Hematopoietic multipotent progenitor cell treated with erythropoietin and hydrocortisone succinate and interleukin-3 and kit ligand, for 4 days (in vitro differentiated cells): Measurements from ENCODE around the gene GNMT.
"Not testable (repeated sequence)": the region's sequence is repeated elsewhere in the genome, so short reads cannot be mapped to it uniquely, and the experiment has no call there.

ENCODE experiments used
- DNase-seq: peaks from one replicate; pipeline ENCODE4 v3.0.0-alpha.2; 2015

GNMT gene

GRCh38 chr6:42978839-42979522 is 18.4 kb downstream of the GNMT start, which contains the start of gene PEX6:
Gene PEX6 (minus strand): TSS chr6:42979181. CDS start chr6:42979150, 31 bp downstream.
- DNase-seq: peak; percentile 98

- DNase-seq: peak; percentile 56
These were observed 19.1 kb downstream of the GNMT start for GRCh38 chr6:42979523-42980177.

- DNase-seq: no peak
These were observed 21.3 kb downstream of the GNMT start for GRCh38 chr6:42981836-42982235.

- peak; percentile 100 for DNase-seq
These were observed 23.7 kb downstream of the GNMT start, which contains the start of gene PPP2R5D for GRCh38 chr6:42984001-42984923. Gene PPP2R5D (plus strand): TSS chr6:42984570. CDS start chr6:42984678, 108 bp downstream.

GRCh38 chr6:42984924-42985475 is 24.4 kb downstream of the GNMT start:
- peak; percentile 45 for DNase-seq

GRCh38 chr6:42987533-42988451 is 27.2 kb downstream of the GNMT start:
- no peak for DNase-seq

- no peak for DNase-seq
These were observed 28.0 kb downstream of the GNMT start for GRCh38 chr6:42988486-42989020.

GRCh38 chr6:42989923-42990322 is 29.4 kb downstream of the GNMT start:
- no peak for DNase-seq

GRCh38 chr6:42993445-42993844 is 32.9 kb downstream of the GNMT start:
- no peak for DNase-seq

- DNase-seq: no peak
These were observed 36.0 kb downstream of the GNMT start for GRCh38 chr6:42996513-42996912.

GRCh38 chr6:42998205-42998604 is 37.7 kb downstream of the GNMT start:
- not testable (repeated sequence) for DNase-seq

- no peak for DNase-seq
These were observed 41.3 kb downstream of the GNMT start for GRCh38 chr6:43001843-43002242.

GRCh38 chr6:43005844-43006243 is 45.3 kb downstream of the GNMT start:
- DNase-seq: no peak

- no peak for DNase-seq
These were observed 45.7 kb downstream of the GNMT start for GRCh38 chr6:43006251-43006650.

- DNase-seq: no peak
These were observed 46.6 kb downstream of the GNMT start for GRCh38 chr6:43007126-43007525.

- DNase-seq: peak; percentile 81
These were observed 48.6 kb downstream of the GNMT start for GRCh38 chr6:43009124-43009523.

- no peak for DNase-seq
These were observed 50.7 kb downstream of the GNMT start for GRCh38 chr6:43011207-43011606.

- no peak for DNase-seq
These were observed 51.8 kb downstream of the GNMT start for GRCh38 chr6:43012364-43012763.

GRCh38 chr6:43013097-43013842 is 52.7 kb downstream of the GNMT start:
- peak; percentile 95 for DNase-seq
